Fibroblast of skin of left quadriceps (primary cell): ENCODE measurements around the gene CLDN19.
A peak's percentile ranks its signal among the peaks of the same experiment; 100 is the strongest.

Source experiments
- DNase-seq, 2 experiments: peaks; one replicate each; pipeline ENCODE4 v3.0.0-alpha.2; 2013; ENCODE audit warnings: low read depth in 2 of 2

The CLDN19 gene

GRCh38 chr1:42739753-42740700, at the start of gene CLDN19:
Gene CLDN19 (minus strand): TSS chr1:42740236. CDS start chr1:42740063, 173 bp downstream.
- DNase-seq, result no peak

- no peak for DNase-seq
Observed at GRCh38 chr1:42788021-42788420, 48.0 kb upstream of the CLDN19 start.

- DNase-seq, result no peak
Observed at GRCh38 chr1:42786097-42786496, 46.1 kb upstream of the CLDN19 start.

- DNase-seq, result no peak
Observed at GRCh38 chr1:42784946-42785693, 45.1 kb upstream of the CLDN19 start, which contains the start of gene TMEM269. Gene TMEM269 (plus strand): TSS chr1:42784991. CDS start chr1:42789894, 4,903 bp downstream.

DNA sequence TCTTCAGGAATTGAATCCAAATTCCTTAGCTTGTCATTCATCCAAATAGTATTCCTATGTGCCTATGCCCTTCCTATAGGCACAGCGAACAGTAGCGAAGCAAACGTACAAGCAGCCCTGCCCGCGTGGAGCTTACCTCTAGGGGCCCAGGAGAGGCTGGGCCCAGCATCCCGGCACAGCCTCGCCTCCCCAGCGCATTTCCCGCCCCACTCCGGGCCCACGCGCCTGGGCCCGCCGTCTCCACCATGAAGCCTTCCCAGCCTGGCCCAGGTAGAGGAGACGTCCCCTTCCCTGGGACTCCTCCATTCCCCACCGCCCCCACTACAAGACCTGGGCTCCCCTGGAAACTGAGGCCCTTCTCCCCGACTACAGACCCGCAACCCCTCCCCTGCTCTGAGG, 44.5 kb upstream of the CLDN19 start:
- no peak for DNase-seq

- no peak for DNase-seq
Observed at GRCh38 chr1:42783092-42783491, 43.1 kb upstream of the CLDN19 start.

- DNase-seq, result no peak
Observed at GRCh38 chr1:42780176-42780575, 40.1 kb upstream of the CLDN19 start.

GRCh38 chr1:42779725-42780124, 39.7 kb upstream of the CLDN19 start:
- no peak for DNase-seq

DNA sequence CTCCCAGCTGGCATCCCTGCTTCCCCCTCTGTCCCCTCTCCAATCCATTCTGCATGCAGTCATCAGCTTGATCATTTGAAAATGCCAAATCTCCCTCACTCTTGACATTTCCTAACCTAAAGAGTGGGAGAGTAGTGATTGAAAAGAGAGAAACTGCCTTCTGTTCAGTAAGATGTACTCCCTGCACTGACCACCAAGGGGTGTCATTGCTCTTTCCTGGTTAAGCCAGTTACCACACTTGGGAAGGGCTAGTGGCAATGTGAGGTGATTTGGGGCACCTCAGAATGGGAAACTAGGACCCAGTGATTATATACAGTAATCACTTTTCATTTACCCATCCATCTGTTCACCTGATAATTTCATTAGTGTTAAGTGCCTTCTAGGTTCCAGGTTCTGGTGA, 37.8 kb upstream of the CLDN19 start:
- no peak for DNase-seq

- DNase-seq, result no peak
Observed at GRCh38 chr1:42776502-42776901, 36.5 kb upstream of the CLDN19 start.

GRCh38 chr1:42774928-42775526, 35.0 kb upstream of the CLDN19 start:
- DNase-seq, result no peak

GRCh38 chr1:42773420-42773819, 33.4 kb upstream of the CLDN19 start:
- DNase-seq, result no peak

GRCh38 chr1:42769811-42770210, 29.8 kb upstream of the CLDN19 start:
- no peak for DNase-seq

GRCh38 chr1:42768172-42768571, 28.1 kb upstream of the CLDN19 start:
- no peak for DNase-seq

- no peak for DNase-seq
Observed at GRCh38 chr1:42767510-42768000, 27.5 kb upstream of the CLDN19 start.

- peak; percentile 97 to 98 for DNase-seq
Observed at GRCh38 chr1:42766741-42767509, 26.9 kb upstream of the CLDN19 start, which contains the start of the genes C1orf50 and P3H1. Gene C1orf50 (plus strand): TSS chr1:42767249. CDS start chr1:42767312, 63 bp downstream. Gene P3H1 (minus strand): TSS chr1:42767028. CDS start chr1:42766971, 57 bp downstream.

DNA sequence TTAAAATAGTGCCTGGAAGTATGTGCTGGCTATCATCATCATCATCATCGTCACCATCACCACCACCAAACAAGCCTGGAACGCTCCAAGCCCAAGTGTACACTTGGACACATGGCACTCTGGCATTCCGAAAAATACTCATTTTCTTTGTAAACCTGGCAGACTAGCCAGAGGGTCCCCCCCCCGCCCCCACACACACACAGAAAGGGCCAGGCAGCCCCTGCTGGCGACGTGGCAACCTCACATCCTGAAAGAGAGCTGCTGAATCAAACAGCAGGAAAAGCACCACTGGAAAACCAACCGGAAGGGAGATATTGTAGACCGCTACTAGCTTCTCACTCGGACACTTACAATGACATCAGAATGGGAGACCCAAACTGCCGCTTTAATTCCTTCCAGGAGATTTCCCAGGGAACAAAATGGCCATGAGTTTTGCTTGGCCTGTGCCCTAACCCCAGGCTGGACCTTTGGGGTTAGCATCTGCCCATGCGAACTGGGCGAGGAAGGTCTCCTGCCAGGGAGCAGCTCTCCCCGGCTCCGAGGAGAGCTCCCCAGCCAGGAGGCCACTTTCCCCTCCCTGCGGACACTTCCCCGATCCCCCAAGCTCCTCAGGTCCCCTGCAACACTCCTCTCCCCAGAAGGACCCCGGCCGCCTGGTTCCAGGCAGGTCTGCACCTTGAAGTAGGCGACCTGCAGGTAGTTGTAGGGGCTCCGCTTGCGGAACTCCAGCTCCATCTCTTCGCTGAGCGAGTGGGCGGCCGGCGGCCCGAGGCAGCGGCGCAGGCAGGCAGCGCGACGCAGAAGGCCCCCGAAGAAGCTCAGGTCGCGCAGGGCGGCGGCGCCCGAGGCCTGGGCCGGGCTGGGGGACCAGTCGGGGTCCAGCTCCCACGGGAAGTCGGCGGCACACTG, 26.1 kb upstream of the CLDN19 start:
- DNase-seq, result peak; percentile 65 to 68

GRCh38 chr1:42765269-42765668, 25.2 kb upstream of the CLDN19 start:
- DNase-seq, result no peak

- DNase-seq, result no peak
Observed at GRCh38 chr1:42762269-42762668, 22.2 kb upstream of the CLDN19 start.

DNA sequence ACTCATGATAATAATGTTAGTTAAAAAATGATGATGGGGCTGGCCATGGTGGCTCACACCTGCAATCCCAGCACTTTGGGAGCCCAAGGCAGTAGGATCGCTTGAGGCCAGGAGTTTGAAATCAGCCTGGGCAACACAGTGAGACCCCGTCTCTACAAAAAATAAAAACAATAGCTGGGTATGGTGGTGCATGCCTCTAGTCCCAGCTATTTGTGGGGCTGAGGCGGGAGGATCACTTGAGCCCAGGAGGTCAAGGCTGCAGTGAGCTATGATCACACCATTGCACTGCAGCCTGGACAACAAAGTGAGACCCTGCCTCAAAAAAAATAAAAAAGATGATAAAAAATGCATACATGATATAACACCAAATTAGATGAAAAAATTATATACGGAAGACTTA, 21.5 kb upstream of the CLDN19 start:
- no peak for DNase-seq
